ENCODE data around the gene TSPAN16.
"Not testable (repeated sequence)": the region's sequence is repeated elsewhere in the genome, so short reads cannot be mapped to it uniquely, and the experiment has no call there.

The TSPAN16 gene

DNA sequence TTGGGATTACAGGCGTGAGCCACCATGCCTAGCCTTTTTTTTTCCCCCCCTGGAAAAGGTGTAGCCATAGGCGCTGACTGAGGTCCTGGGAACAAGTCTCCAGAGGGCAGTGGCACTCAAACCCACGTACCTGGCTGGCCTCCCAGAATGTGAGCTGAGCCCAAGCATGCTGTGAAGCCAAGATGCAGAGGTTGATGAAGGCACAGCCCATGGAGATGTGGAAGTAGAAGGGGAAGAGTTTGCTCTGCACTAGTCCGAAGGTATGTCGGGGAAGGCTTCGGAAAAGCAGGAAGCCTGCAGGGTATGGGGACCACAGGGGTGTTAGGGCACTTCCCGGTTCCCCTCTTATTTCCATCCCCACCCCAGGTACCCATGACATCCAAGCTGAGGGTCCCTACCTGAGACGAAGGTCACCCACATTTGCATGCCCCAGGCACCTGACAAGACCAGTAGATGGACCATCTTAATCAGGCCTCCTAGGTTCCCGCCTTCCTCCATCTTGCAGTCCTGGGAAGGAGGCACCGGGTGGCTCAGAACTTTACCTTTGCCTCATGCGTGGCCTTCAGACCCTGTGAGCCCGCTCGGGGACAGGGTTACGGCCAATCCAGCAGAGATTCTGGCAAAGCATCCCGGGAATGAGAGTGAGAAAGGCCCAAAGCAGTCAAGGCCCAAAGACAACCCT is 49.3 kb downstream of the TSPAN16 start:
- no peak for DNase-seq (ENCODE audit: low read depth)
- TF ChIP-seq, protein P1, sequence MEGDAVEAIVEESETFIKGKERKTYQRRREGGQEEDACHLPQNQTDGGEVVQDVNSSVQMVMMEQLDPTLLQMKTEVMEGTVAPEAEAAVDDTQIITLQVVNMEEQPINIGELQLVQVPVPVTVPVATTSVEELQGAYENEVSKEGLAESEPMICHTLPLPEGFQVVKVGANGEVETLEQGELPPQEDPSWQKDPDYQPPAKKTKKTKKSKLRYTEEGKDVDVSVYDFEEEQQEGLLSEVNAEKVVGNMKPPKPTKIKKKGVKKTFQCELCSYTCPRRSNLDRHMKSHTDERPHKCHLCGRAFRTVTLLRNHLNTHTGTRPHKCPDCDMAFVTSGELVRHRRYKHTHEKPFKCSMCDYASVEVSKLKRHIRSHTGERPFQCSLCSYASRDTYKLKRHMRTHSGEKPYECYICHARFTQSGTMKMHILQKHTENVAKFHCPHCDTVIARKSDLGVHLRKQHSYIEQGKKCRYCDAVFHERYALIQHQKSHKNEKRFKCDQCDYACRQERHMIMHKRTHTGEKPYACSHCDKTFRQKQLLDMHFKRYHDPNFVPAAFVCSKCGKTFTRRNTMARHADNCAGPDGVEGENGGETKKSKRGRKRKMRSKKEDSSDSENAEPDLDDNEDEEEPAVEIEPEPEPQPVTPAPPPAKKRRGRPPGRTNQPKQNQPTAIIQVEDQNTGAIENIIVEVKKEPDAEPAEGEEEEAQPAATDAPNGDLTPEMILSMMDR (IDR thresholded peaks at IDR 0.05; ENCODE audit: low read depth, low read length, missing control alignments) = no peak
- peak overlapping the region; percentile 67 for H3K4me3 ChIP-seq (ENCODE audit: low read depth, low read length)

DNA sequence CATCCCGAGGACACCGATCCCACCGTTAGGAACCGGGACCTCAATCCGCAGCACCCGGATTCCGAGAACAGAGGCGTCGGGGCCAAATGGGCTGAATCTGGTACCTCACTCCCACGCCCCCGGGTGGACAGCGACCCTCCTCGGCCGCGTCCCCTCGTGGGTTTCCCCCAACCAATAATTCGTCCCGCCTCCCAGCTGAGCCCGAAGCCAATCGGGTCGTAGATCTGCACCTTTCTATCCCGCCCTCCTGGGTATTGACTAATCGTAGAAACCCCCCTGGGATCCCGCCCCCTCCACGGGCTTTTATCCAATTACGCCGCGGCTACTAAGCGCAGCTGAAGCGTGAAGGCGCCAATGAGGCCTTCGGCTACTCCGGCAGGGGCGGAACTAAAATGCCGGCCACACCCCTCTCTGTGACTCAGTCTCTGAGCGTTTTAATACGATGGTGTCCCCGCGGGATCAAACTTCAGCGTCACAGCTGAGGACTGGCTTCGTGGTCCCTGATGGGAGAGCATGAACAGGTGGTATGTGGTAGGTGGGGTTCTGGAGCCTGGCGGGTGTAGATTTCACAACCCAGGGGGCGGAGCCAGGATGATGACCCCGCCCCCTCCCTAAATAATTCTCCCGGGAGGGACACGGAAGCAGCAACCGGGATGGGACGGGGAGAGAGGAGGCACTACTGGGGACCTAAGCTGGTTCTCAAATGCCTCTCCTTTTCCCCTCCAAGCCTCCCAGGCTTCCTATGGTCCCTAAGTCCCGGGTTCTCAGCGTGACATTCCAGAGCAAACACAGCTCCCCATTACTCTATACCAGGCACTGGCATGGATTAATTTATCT is 50.4 kb downstream of the TSPAN16 start, which contains the start of the genes CCDC159 and TMEM205:
Gene CCDC159, plus strand, starts transcription at position 416 of the 837 bp plus-strand sequence. Its CDS starts 88 bp downstream, at position 504.
Gene TMEM205, minus strand, starts transcription at position 165 of the 837 bp plus-strand sequence. CDS start 649 bp downstream, outside the sequence.
- DNase-seq (ENCODE audit: low read depth) = peak; percentile 97
- peak within 1 kb of the TSS; percentile 67 for H3K4me3 ChIP-seq (ENCODE audit: low read depth, low read length)
- TF ChIP-seq, protein P1 (IDR thresholded peaks at IDR 0.05; ENCODE audit: low read depth, low read length, missing control alignments) = peak; percentile 16

GRCh38 chr19:11347546-11348039 is 51.6 kb downstream of the TSPAN16 start:
- no peak overlapping the region for H3K4me3 ChIP-seq (ENCODE audit: low read depth, low read length)
- no peak for DNase-seq (ENCODE audit: low read depth)
- TF ChIP-seq, protein P1 (IDR thresholded peaks at IDR 0.05; ENCODE audit: low read depth, low read length, missing control alignments) = no peak

- TF ChIP-seq, protein P1 (IDR thresholded peaks at IDR 0.05; ENCODE audit: low read depth, low read length, missing control alignments) = no peak
- no peak for DNase-seq (ENCODE audit: low read depth)
- no peak overlapping the region for H3K4me3 ChIP-seq (ENCODE audit: low read depth, low read length)
Measured at GRCh38 chr19:11349171-11349570, 53.2 kb downstream of the TSPAN16 start.

DNA sequence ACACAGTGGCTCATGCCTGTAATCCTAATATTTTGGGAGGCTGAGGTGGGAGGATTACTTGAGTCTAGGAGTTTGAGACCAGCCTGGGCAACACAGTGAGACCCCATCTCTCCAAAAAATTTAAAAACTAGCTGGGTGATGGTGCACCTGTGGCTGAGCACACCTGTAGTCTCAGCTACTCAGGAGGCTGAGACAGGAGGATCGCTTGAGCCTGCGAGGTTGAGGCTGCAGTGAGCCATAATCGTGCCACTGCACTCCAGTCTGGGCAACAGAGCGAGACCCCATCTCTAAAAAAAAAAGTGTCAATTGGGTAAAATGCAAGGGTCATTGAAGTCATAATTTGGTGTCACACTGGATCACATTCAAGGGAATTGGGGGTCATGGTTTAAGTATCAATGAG is 58.1 kb downstream of the TSPAN16 start:
- not testable (repeated sequence) for H3K4me3 ChIP-seq (ENCODE audit: low read depth, low read length); DNase-seq (ENCODE audit: low read depth)

- TF ChIP-seq, protein P1 (IDR thresholded peaks at IDR 0.05; ENCODE audit: low read depth, low read length, missing control alignments) = no peak
- H3K4me3 ChIP-seq (ENCODE audit: low read depth, low read length) = peak within 1 kb of the TSS; percentile 47
- DNase-seq (ENCODE audit: low read depth) = peak; percentile 36
Measured at GRCh38 chr19:11355160-11356073, 59.5 kb downstream of the TSPAN16 start, which contains the start of gene PLPPR2. PLPPR2 (plus strand) TSS chr19:11355432; CDS start chr19:11357674, 2,242 bp downstream.
